ENCODE results near the gene TUBB.

Gene TUBB

GRCh38 chr6:30679765-30680535 is 40.2 kb upstream of the TUBB start:
- Histone ChIP-seq H3K9ac (ENCODE audit: insufficient read length, low read depth) (no peak overlapping the region), H3K27me3 (ENCODE audit: insufficient read depth, insufficient read length) (no peaks in the 10 kb centered on the region), H3K4me1 (ENCODE audit: insufficient read depth, insufficient read length) (peaks cover 12% of the 10 kb centered on the region), H3K4me3 (ENCODE audit: insufficient read length, low read depth) (no peak overlapping the region), H3K36me3 (ENCODE audit: insufficient read depth, insufficient read length, low read length) (peaks cover 45% of the 10 kb centered on the region), H3K9me3 (ENCODE audit: insufficient read depth, low read length) (no peaks in the 10 kb centered on the region)
- DNase-seq (ENCODE audit: low read depth, low spot score), result no peak
- TF ChIP-seq YY1 (IDR thresholded peaks at IDR 0.05; ENCODE audit: insufficient read depth, insufficient read length), result no peak
- TF ChIP-seq ZNF274 (IDR thresholded peaks at IDR 0.05; ENCODE audit: low read depth, low read length), result no peak
- TF ChIP-seq SUZ12 (IDR thresholded peaks at IDR 0.05; ENCODE audit: extremely low read depth, insufficient read depth, insufficient read length), result no peak

- peaks cover 46% of the 10 kb centered on the region for H3K36me3 ChIP-seq (ENCODE audit: insufficient read depth, insufficient read length, low read length)
- H3K9ac ChIP-seq (ENCODE audit: insufficient read length, low read depth), result no peak overlapping the region
- no peaks in the 10 kb centered on the region for H3K9me3 ChIP-seq (ENCODE audit: insufficient read depth, low read length)
- DNase-seq (ENCODE audit: low read depth, low spot score), result no peak
- peaks cover 12% of the 10 kb centered on the region for H3K4me1 ChIP-seq (ENCODE audit: insufficient read depth, insufficient read length)
- H3K4me3 ChIP-seq (ENCODE audit: insufficient read length, low read depth), result no peak overlapping the region
- TF ChIP-seq YY1 (IDR thresholded peaks at IDR 0.05; ENCODE audit: insufficient read depth, insufficient read length), result no peak
- H3K27me3 ChIP-seq (ENCODE audit: insufficient read depth, insufficient read length), result no peaks in the 10 kb centered on the region
Observed at GRCh38 chr6:30681766-30682142, 38.4 kb upstream of the TUBB start.

- no peak for TF ChIP-seq SUZ12 (IDR thresholded peaks at IDR 0.05; ENCODE audit: extremely low read depth, insufficient read depth, insufficient read length)
- TF ChIP-seq YY1 (IDR thresholded peaks at IDR 0.05; ENCODE audit: insufficient read depth, insufficient read length), result no peak
- TF ChIP-seq ZNF274 (IDR thresholded peaks at IDR 0.05; ENCODE audit: low read depth, low read length), result no peak
- H3K27me3 ChIP-seq (ENCODE audit: insufficient read depth, insufficient read length), result no peaks in the 10 kb centered on the region
- peaks cover 40% of the 10 kb centered on the region for H3K36me3 ChIP-seq (ENCODE audit: insufficient read depth, insufficient read length, low read length)
- no peak overlapping the region for H3K4me3 ChIP-seq (ENCODE audit: insufficient read length, low read depth)
- H3K4me1 ChIP-seq (ENCODE audit: insufficient read depth, insufficient read length), result peaks cover 12% of the 10 kb centered on the region
- H3K9ac ChIP-seq (ENCODE audit: insufficient read length, low read depth), result peak overlapping the region; percentile 70
- no peaks in the 10 kb centered on the region for H3K9me3 ChIP-seq (ENCODE audit: insufficient read depth, low read length)
- DNase-seq (ENCODE audit: low read depth, low spot score), result no peak
Observed at GRCh38 chr6:30682143-30683117, 37.7 kb upstream of the TUBB start.

- DNase-seq (ENCODE audit: low read depth, low spot score), result no peak
- peak overlapping the region; percentile 24 for H3K4me3 ChIP-seq (ENCODE audit: insufficient read length, low read depth)
- H3K27me3 ChIP-seq (ENCODE audit: insufficient read depth, insufficient read length), result no peaks in the 10 kb centered on the region
- peaks cover 33% of the 10 kb centered on the region for H3K36me3 ChIP-seq (ENCODE audit: insufficient read depth, insufficient read length, low read length)
- TF ChIP-seq SUZ12 (IDR thresholded peaks at IDR 0.05; ENCODE audit: extremely low read depth, insufficient read depth, insufficient read length) (no peak), ZNF274 (IDR thresholded peaks at IDR 0.05; ENCODE audit: low read depth, low read length) (no peak), YY1 (IDR thresholded peaks at IDR 0.05; ENCODE audit: insufficient read depth, insufficient read length) (no peak)
- H3K9ac ChIP-seq (ENCODE audit: insufficient read length, low read depth), result peak overlapping the region; percentile 70
- H3K9me3 ChIP-seq (ENCODE audit: insufficient read depth, low read length), result no peaks in the 10 kb centered on the region
- H3K4me1 ChIP-seq (ENCODE audit: insufficient read depth, insufficient read length), result peaks cover 14% of the 10 kb centered on the region
Observed at GRCh38 chr6:30683183-30683979, 36.8 kb upstream of the TUBB start.

GRCh38 chr6:30683980-30684338 is 36.2 kb upstream of the TUBB start:
- H3K4me3 ChIP-seq (ENCODE audit: insufficient read length, low read depth), result peak overlapping the region; percentile 11
- H3K27me3 ChIP-seq (ENCODE audit: insufficient read depth, insufficient read length), result no peaks in the 10 kb centered on the region
- H3K36me3 ChIP-seq (ENCODE audit: insufficient read depth, insufficient read length, low read length), result peaks cover 33% of the 10 kb centered on the region
- peaks cover 14% of the 10 kb centered on the region for H3K4me1 ChIP-seq (ENCODE audit: insufficient read depth, insufficient read length)
- TF ChIP-seq SUZ12 (IDR thresholded peaks at IDR 0.05; ENCODE audit: extremely low read depth, insufficient read depth, insufficient read length), result no peak
- no peak for TF ChIP-seq YY1 (IDR thresholded peaks at IDR 0.05; ENCODE audit: insufficient read depth, insufficient read length)
- TF ChIP-seq ZNF274 (IDR thresholded peaks at IDR 0.05; ENCODE audit: low read depth, low read length), result no peak
- DNase-seq (ENCODE audit: low read depth, low spot score), result no peak
- H3K9ac ChIP-seq (ENCODE audit: insufficient read length, low read depth), result peak overlapping the region; percentile 29
- no peaks in the 10 kb centered on the region for H3K9me3 ChIP-seq (ENCODE audit: insufficient read depth, low read length)

GRCh38 chr6:30684386-30685156 is 35.6 kb upstream of the TUBB start:
- Histone ChIP-seq H3K4me3 (ENCODE audit: insufficient read length, low read depth) (peak overlapping the region; percentile 11), H3K9ac (ENCODE audit: insufficient read length, low read depth) (peak overlapping the region; percentile 29), H3K27me3 (ENCODE audit: insufficient read depth, insufficient read length) (no peaks in the 10 kb centered on the region), H3K36me3 (ENCODE audit: insufficient read depth, insufficient read length, low read length) (peaks cover 38% of the 10 kb centered on the region), H3K4me1 (ENCODE audit: insufficient read depth, insufficient read length) (peaks cover 15% of the 10 kb centered on the region), H3K9me3 (ENCODE audit: insufficient read depth, low read length) (no peaks in the 10 kb centered on the region)
- DNase-seq (ENCODE audit: low read depth, low spot score), result no peak
- TF ChIP-seq YY1 (IDR thresholded peaks at IDR 0.05; ENCODE audit: insufficient read depth, insufficient read length) (no peak), SUZ12 (IDR thresholded peaks at IDR 0.05; ENCODE audit: extremely low read depth, insufficient read depth, insufficient read length) (no peak), ZNF274 (IDR thresholded peaks at IDR 0.05; ENCODE audit: low read depth, low read length) (no peak)
